HG03175 (cell line): Measurements from ENCODE around the gene ELMO1.

Experiments
- ATAC-seq: cut with Tn5 transposase; IDR thresholded peaks from one replicate; pipeline ENCODE4 v1.9.1; 2021; ENCODE audit warnings: mild to moderate bottlenecking, moderate library complexity; ENCODE audit not compliant: unreplicated experiment

The ELMO1 gene

GRCh38 chr7:37109016-37109683 is 339.5 kb downstream of the ELMO1 start:
- ATAC-seq, result no peak

DNA sequence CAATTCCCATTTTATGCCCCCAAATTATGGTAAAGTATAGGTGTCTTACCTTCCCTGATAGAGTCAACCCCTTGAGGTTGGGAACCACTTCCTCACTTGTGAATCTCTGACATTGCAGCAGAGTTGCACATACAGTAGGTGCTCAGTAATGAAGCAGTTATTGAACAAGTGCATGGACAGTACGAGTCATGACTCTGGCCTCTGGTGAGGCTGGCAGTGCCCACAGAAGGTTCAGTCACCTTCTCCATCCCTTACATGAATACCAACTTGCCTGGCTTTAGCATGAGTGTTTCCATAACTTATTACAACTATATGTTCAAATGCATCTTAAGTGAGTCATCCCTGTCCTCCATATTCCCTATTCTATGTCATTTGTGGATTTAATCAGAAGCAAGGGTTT is 340.0 kb downstream of the ELMO1 start:
- no peak for ATAC-seq

- ATAC-seq, result no peak
Measured at GRCh38 chr7:37107047-37107750, 341.5 kb downstream of the ELMO1 start.

DNA sequence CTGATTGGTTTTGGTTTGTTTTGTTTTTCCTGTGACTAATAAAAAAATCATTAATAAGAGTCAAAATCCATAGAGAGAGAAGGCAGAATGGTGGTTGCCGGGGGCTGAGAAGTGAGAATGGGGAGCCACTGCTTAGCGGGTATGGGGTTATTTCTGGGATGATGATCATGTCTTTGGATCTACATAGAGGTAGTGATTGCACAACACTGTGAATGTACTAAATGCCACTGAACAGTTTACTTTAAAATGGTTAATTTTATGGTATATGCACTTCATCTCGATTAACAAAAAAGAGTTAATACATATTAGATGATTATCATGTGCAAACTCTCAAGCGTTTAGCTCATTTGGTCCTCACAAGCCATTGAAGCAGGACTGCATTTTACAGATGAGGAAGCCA is 342.9 kb downstream of the ELMO1 start:
- no peak for ATAC-seq

DNA sequence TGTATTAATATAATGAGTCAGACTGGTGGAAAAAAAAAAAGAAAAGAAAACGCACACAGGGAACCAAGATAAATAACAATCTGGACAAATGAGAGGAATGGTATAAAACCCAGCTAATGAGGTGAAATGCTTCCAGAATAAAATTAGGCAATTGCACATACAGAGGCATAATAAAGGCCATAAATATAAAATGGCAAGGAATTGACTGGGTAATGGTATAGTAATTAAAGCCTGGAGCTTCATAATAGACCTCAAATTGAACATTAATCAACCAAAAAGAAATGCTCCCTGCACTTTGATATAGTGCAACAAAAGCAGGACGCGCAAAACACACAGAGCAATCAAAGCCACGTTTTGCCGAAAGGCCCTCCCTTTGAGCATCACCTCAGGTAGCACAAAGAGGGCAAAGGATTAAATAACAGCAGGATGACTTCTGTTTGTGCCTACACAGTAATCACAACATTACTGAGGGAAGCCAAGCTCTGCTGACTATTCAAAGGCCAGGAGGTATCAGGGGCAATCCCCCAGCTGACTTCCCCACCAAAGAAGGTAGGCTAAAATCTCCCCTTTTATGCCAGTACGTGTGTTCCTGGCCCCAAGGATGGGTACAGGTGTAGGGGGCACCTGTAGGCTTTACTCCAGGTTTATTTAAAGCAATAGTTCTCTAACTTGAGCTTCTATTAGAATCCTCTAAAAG is 343.7 kb downstream of the ELMO1 start:
- no peak for ATAC-seq

DNA sequence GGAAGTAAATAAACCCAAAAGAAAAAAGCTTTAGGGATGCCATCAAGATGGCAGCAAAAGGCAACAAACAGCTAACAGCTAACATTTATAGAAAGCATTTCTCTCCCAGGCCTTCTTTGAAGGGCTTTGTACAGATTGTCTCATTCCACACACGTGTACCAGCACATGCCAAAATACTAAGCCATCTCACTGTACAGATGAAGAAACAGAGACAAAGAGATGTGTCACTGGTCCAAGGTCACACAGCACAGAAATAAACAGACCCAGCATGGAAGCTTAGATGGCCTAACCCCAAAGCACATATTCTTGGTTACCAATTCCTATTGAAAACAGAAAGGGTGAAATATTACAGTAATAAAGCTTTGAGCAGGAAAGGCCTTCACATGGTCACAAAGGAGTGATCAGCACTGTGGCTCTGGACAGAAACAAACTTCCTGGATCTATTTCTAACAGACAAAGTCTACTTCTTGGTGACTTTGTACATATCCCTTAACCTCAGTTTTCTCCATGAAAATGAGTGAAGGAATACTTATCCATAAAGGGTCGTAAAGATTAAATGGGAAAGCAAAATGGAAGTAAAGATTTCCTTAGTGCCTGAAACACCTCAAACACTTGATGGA is 346.0 kb downstream of the ELMO1 start:
- no peak for ATAC-seq

- ATAC-seq, result no peak
Measured at GRCh38 chr7:37100735-37101331, 347.8 kb downstream of the ELMO1 start.

DNA sequence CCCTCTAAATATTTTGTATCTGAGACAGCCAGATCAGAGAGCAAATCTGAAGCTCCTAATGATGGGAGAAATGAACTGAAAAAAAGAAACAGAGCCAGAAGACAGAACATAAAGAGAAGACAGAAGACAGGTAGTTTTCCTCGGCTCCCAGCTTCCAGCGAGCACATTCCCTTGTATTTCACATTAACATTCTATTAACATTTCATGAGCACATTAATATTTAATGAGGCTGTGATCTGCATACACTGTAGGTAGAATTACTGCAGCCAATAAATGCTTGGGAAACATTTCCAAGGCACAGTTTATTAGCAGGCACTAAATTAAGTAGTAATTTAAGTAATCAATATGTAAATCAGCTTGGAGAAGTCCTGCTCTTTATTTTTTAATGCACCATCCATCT is 349.9 kb downstream of the ELMO1 start:
- no peak for ATAC-seq

- ATAC-seq, result no peak
Measured at GRCh38 chr7:37097983-37098382, 350.7 kb downstream of the ELMO1 start.

- ATAC-seq, result no peak
Measured at GRCh38 chr7:37097276-37097675, 351.4 kb downstream of the ELMO1 start.

GRCh38 chr7:37096341-37096740 is 352.3 kb downstream of the ELMO1 start:
- no peak for ATAC-seq

DNA sequence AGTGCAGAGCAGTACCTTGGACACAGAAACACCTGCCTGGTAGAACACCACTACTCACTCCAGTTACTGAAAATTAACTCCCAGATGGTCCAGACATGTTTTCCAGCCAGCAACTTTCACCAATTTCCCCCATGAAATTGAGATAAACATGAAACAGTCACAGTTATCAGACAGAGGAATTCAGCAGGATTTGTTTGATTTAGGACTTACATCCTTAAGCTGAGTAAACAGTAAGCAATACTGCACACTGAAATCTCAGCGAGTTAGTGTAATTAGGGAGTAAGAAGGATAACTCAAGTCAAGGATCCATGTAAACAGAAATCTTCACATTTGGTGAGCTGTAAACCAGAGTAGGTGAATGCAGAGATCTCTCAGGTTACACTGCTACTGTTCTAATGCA is 353.5 kb downstream of the ELMO1 start:
- no peak for ATAC-seq

DNA sequence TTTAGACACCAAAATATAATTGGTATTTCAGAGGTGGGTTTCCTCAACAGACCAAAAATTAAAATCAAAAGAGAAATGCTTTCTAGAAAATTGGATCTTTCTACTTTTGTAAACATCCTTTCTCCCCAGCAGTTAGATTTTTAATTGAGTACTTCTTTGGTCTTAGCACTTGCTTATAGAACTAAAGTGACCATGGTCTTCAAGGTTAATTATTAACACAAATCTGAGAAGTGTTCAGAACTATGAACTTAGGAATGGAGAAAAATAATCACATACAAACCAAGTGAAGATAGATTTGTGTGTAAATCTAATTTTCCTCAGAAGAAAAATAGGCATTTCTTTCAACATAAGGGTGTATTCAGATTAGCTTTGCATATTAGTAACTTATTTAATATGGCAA is 355.4 kb downstream of the ELMO1 start:
- no peak for ATAC-seq

- ATAC-seq, result no peak
Measured at GRCh38 chr7:37092548-37092947, 356.1 kb downstream of the ELMO1 start.

GRCh38 chr7:37089972-37090371 is 358.7 kb downstream of the ELMO1 start:
- ATAC-seq, result no peak

- no peak for ATAC-seq
Measured at GRCh38 chr7:37085600-37085999, 363.1 kb downstream of the ELMO1 start.

DNA sequence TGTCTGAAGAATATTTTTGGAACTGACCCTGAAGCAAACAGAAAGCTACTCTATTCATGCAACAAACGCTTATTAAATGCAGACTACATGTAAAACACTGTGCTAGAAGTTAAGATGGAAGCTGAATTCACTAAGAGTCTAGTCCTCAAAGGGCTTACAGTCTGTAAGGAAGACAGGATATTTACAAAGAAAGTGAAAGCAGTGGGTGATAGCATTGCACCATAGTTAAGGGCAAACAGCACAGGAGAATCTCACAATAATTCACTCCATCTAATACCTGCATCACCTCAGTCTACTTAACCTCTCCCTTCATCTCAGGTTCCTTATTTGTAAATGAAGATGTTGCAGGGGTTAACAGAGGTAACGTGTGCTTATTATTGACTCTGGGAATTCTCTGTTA is 364.4 kb downstream of the ELMO1 start:
- no peak for ATAC-seq

DNA sequence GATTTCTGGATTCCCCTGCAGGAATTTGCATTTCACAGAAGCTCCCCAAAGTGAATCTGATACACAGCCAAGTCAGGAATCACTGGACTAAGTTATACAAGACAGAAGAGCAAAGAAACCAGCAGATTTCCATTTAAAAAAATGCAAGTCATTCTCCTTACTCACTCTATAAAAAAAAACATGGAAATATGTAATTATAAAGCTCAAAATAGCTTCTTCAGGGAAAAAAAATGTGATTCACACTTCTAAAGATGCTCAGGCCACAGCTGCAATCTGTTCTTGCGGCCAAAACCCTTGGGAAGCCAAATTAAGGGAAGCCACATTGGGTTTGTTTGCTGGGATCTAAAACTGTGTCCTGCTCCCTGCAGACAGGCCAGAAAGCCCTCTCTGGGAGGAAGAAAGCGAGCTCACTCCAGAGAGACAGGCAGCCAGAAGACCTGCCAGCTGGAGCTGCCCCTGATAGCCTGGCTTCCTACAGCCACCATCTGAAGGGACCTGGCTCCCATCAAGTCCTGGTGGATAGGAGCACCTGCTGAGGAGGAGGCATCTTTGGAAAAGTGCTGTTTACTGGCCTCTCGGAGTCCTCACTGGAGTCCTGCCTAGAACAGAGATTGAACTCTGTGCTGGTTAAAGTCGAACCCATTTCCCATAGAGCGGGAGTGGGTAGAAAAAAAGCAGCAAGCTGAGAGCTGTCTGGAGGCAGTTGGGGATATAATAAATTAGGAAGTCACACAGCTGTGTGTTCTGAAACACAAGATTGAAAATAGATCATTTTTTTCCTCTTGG is 365.2 kb downstream of the ELMO1 start:
- ATAC-seq, result no peak

GRCh38 chr7:37081436-37081835 is 367.2 kb downstream of the ELMO1 start:
- no peak for ATAC-seq

- ATAC-seq, result no peak
Measured at GRCh38 chr7:37079420-37079819, 369.2 kb downstream of the ELMO1 start.

DNA sequence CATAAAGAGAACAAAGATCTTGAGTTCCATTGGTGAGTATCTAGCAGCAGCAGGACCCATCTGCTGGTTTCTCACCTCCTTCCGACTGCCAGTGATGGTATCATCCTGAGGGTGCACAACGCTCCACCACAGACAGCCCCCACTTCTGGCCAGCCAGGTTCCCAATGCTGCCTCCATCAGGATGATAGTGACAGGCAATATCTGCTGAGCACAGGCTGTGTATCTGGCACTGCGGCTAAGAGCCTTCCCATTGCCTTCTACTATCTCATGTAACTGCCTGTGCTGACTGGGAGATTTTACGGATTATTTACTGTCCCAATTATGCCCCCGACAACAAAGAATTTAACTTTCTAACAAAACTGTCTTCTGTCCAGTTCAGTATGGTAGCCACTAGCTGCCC is 372.0 kb downstream of the ELMO1 start:
- no peak for ATAC-seq
